Adrenal gland (tissue), 5 donors: Measurements from ENCODE around the gene ITPKB.

Experiments used
- CTCF ChIP-seq, 6 experiments: fragments of 450-650 bp in 4 of 6; fragments of 200-600 bp in 2 of 6; sonication (generic) in 1 of 6; IDR thresholded peaks; 1 replicate in 5 of 6; 2 replicates in 1 of 6; pipeline versions ENCODE4 v1.5.1 to v1.8.0; 2016 to 2021; ENCODE audit warnings: antibody characterized with exemption in 6 of 6, mild to moderate bottlenecking in 2 of 6, moderate library complexity in 1 of 6
- POLR2A ChIP-seq, 2 donors: fragments of 450-650 bp; IDR thresholded peaks; one replicate each; pipeline ENCODE4 v1.6.1; 2017; ENCODE audit warnings: antibody characterized with exemption in 2 of 2, mild to moderate bottlenecking in 2 of 2, moderate library complexity in 1 of 2
- donor health status: DM: no; HTN: no; CAD: no.

GRCh38 chr1:226702957-226703831, 35.9 kb downstream of the ITPKB start:
- TF ChIP-seq CTCF (IDR thresholded peaks at IDR 0.05), result no peak
- TF ChIP-seq POLR2A (IDR thresholded peaks at IDR 0.05), result peak; percentile 68 to 79
